ENCODE measurements around the gene CACNA1H.

GRCh38 chr16:1258906-1259759 lies 106.2 kb downstream of the CACNA1H start:
- no peak for TF ChIP-seq CTCF (IDR thresholded peaks at IDR 0.05)
- no peak for TF ChIP-seq POLR2A (IDR thresholded peaks at IDR 0.05; ENCODE audit: low read depth)
